K562 (cell line): ENCODE measurements around the gene CARD9. TPM values are rescaled to one million over a fixed set of nuclear protein-coding genes. Genes with fewer than 3 reads are reported as not detected.

Experiments used
- ATAC-seq: fragments of 200-7000 bp; cut with Tn5 transposase; 3 replicates; pipeline ENCODE4 v1.9.1; 2020; ENCODE audit warnings: moderate library complexity
- BruUV-seq: library from RNA; stranded (reverse); fragments of 400-500 nt; replicated peaks from 2 replicates; lab custom pipeline; 2021; lab: Mats Ljungman, UMichigan
- CTCF ChIA-PET: fragments of 300-600 bp; formaldehyde crosslinking; extraction: SDS; loops from one replicate; lab custom pipeline; 2021; ENCODE audit warnings: low intra/inter-chr PET ratio; lab: Yijun Ruan, JAX
- POLR2A ChIA-PET: fragments of 300-600, 350-650 bp; sonication (Branson Sonifier 250); formaldehyde crosslinking; extraction: SDS; loops from one replicate; lab custom pipeline; 2021; ENCODE audit warnings: antibody characterized with exemption, inconsistent platforms; lab: Yijun Ruan, JAX
- DNase-seq, 4 experiments: peaks; one replicate each; pipeline versions ENCODE4 v3.0.0 to v3.0.0-alpha.2; 2011 to 2018; ENCODE audit warnings: low spot score in 3 of 4, mixed read lengths in 3 of 4; ENCODE audit errors: extremely low read depth in 1 of 4
- FAIRE-seq: peaks from 2 replicates; lab custom pipeline; 2011; peaks lifted over from hg19 to GRCh38; lab: Jason Lieb, UNC
- H2AFZ ChIP-seq: 2 replicates; pipeline ENCODE4 v1.6.0; 2011; ENCODE audit warnings: low read depth, low read length, control low read depth, inconsistent platforms
- H3K27ac ChIP-seq: fragments of 200-600 bp; 3 replicates; pipeline ENCODE4 v1.8.0; 2011; ENCODE audit warnings: low read depth, mild to moderate bottlenecking, control low read depth, inconsistent platforms, low read length, moderate library complexity, mixed read lengths; ENCODE audit errors: extremely low read depth
- H3K27me3 ChIP-seq, 2 experiments: fragments of 300-600 bp in 1 of 2; 2 replicates in 1 of 2; 3 replicates in 1 of 2; pipeline versions ENCODE4 v1.6.0 to v1.8.0; 2011; ENCODE audit warnings: inconsistent platforms in 2 of 2, low read length in 2 of 2, mild to moderate bottlenecking in 1 of 2, mixed read lengths in 1 of 2, moderate library complexity in 1 of 2; ENCODE audit not compliant: control insufficient read depth in 2 of 2, insufficient read depth in 2 of 2
- H3K36me3 ChIP-seq: fragments of 300-600 bp; 3 replicates; pipeline ENCODE4 v1.8.0; 2011; ENCODE audit warnings: mild to moderate bottlenecking, low read length, inconsistent platforms; ENCODE audit not compliant: control insufficient read depth, insufficient read depth
- H3K4me1 ChIP-seq, 2 experiments: fragments of 200-600 bp in 1 of 2; replicated peaks in 1 of 2; 2 replicates in 1 of 2; 3 replicates in 1 of 2; pipeline versions ENCODE4 v1.5.1 to v1.8.0; 2011; ENCODE audit warnings: inconsistent platforms in 2 of 2, low read length in 2 of 2, mild to moderate bottlenecking in 1 of 2, mixed read lengths in 1 of 2, moderate library complexity in 1 of 2; ENCODE audit not compliant: control insufficient read depth in 2 of 2, insufficient read depth in 2 of 2
- H3K4me2 ChIP-seq: 2 replicates; pipeline ENCODE4 v1.6.1; 2011; ENCODE audit warnings: low read length, control low read depth, inconsistent platforms, mixed read lengths; ENCODE audit not compliant: insufficient read depth
- H3K4me3 ChIP-seq: fragments of 200-600 bp; sonication (generic), shearing (Covaris generic); 2 replicates; pipeline ENCODE4 v1.5.1; 2016; ENCODE audit warnings: control low read depth, inconsistent platforms
- H3K79me2 ChIP-seq: fragments of 200-600 bp; 3 replicates; pipeline ENCODE4 v1.8.0; 2011; ENCODE audit warnings: low read length, inconsistent platforms; ENCODE audit not compliant: control insufficient read depth, insufficient read depth
- H3K9ac ChIP-seq, 2 experiments: 2 replicates each; pipeline versions ENCODE4 v1.6.0 to v1.6.1; 2011; ENCODE audit warnings: low read depth in 2 of 2, low read length in 2 of 2, control low read depth in 1 of 2, inconsistent platforms in 1 of 2, mild to moderate bottlenecking in 1 of 2, mixed read lengths in 1 of 2; ENCODE audit not compliant: insufficient read depth in 1 of 2
- H3K9me1 ChIP-seq: one replicate; pipeline ENCODE4 v1.6.0; 2011; ENCODE audit warnings: inconsistent platforms, mild to moderate bottlenecking, low read length, moderate library complexity; ENCODE audit not compliant: control insufficient read depth, insufficient read depth
- H3K9me3 ChIP-seq: replicated peaks from 2 replicates; pipeline ENCODE4 v1.5.1; 2011; ENCODE audit warnings: low read depth, low read length, inconsistent platforms; ENCODE audit not compliant: control insufficient read depth, insufficient read depth
- H4K20me1 ChIP-seq: replicated peaks from 2 replicates; pipeline ENCODE4 v1.6.1; 2011; ENCODE audit warnings: low read length, inconsistent platforms, mixed read lengths; ENCODE audit not compliant: control insufficient read depth, insufficient read depth
- CEBPG ChIP-seq, 3 experiments: fragments of 200-800 bp in 1 of 3; sonication (Bioruptor generic) in 1 of 3; sonication (generic) in 1 of 3; formaldehyde crosslinking in 1 of 3; IDR thresholded peaks in 2 of 3; conservative IDR thresholded peaks in 1 of 3; 2 replicates each; pipeline versions ENCODE4 v1.6.1 to v1.8.0; 2016 to 2022; ENCODE audit warnings: missing compliant biosample characterization in 2 of 3, missing genetic modification characterization in 2 of 3, mild to moderate bottlenecking in 1 of 3, missing genetic modification reagents in 1 of 3
- EZH2 ChIP-seq: IDR thresholded peaks from 2 replicates; pipeline ENCODE4 v1.6.1; 2012; ENCODE audit warnings: low read depth, mild to moderate bottlenecking, inconsistent platforms, low read length, borderline replicate concordance
- PHF8 ChIP-seq: fragments of 200-600 bp; sonication (generic); IDR thresholded peaks from 2 replicates; pipeline ENCODE4 v1.6.1; 2012; ENCODE audit warnings: mixed run types, mild to moderate bottlenecking, inconsistent platforms, low read length, moderate library complexity, borderline replicate concordance
- POLR2G ChIP-seq: fragments of 200-400 bp; formaldehyde crosslinking; IDR thresholded peaks from 2 replicates; pipeline ENCODE4 v1.6.1; 2017; ENCODE audit warnings: low read depth, mild to moderate bottlenecking, antibody characterized with exemption, low read length, moderate library complexity
- RB1 ChIP-seq: fragments of 450-650 bp; IDR thresholded peaks from 2 replicates; pipeline ENCODE4 v1.6.1; 2017; ENCODE audit warnings: low read depth, mild to moderate bottlenecking
- RBFOX2 ChIP-seq: fragments of 200-400 bp; formaldehyde crosslinking; IDR thresholded peaks from 2 replicates; pipeline ENCODE4 v1.6.1; 2017; ENCODE audit warnings: low read depth, mild to moderate bottlenecking, low read length, moderate library complexity
- ZNF57 ChIP-seq: fragments of 450-650 bp; formaldehyde crosslinking; IDR thresholded peaks from 2 replicates; pipeline ENCODE4 v1.4.0; 2020; ENCODE audit warnings: mild to moderate bottlenecking, moderate library complexity
- WGBS: fragments of 100-300 bp; shearing (Covaris generic); methylation state at CpG from one replicate; pipeline ENCODE4 v1.1.6; 2016; ENCODE audit warnings: low coverage, mixed read lengths; ENCODE audit not compliant: insufficient coverage; ENCODE audit errors: missing lambda C conversion rate; 5-methylcytosine and 5-hydroxymethylcytosine counted together
- in situ Hi-C: fragments of 300-500 bp; cut with MboI; formaldehyde crosslinking; loops from 4 replicates; pipeline ENCODE4 v1.15.0; 2018; ENCODE audit warnings: inconsistent platforms, mixed read lengths
- intact Hi-C: fragments of 100-400 bp; cut with micrococcal nuclease; formaldehyde crosslinking; loops from 2 replicates; pipeline ENCODE4 v1.14.2; 2022
- polyA plus RNA-seq, 8 experiments: library from polyadenylated mRNA; depleted of rRNA in 4 of 8; stranded (reverse) in 5 of 8; unstranded in 3 of 8; fragments of >200 nt; fragmentation: Nextera tagmentation in 2 of 8; fragmentation: Illumina TruSeq in 1 of 8; extraction: Ambion mirVana in 2 of 8; extraction: Trizol in 1 of 8; gene quantifications; 2 replicates each; pipeline versions ENCODE4 v1.2.1 to v1.2.3, GENCODE V29; 2011 to 2014; ENCODE audit warnings: inconsistent platforms in 1 of 8, missing spikeins in 1 of 8
- total RNA-seq, 7 experiments: library from RNA; depleted of rRNA in 6 of 7; stranded (reverse); fragments of >200 nt in 6 of 7; fragmentation: Illumina TruSeq in 2 of 7; extraction: Trizol in 2 of 7; gene quantifications; 2 replicates each; pipeline versions ENCODE4 v1.2.1 to v1.2.3, GENCODE V29; 2011 to 2021; ENCODE audit warnings: low replicate concordance in 1 of 7
- TF ChIP-seq, protein P1 (sequence below): fragments of 250-450 bp; sonication (Bioruptor Pico); IDR thresholded peaks from 2 replicates; pipeline ENCODE4 v1.5.0; 2021; ENCODE audit warnings: mild to moderate bottlenecking, borderline replicate concordance

Gene CARD9
- total and polyA plus RNA-seq, 9 of the 15 experiments (the other 6 are each of a cell fraction or from before 2014, with no cell fraction given) = 1.7 to 53.0 (median 9.7) TPM

DNA sequence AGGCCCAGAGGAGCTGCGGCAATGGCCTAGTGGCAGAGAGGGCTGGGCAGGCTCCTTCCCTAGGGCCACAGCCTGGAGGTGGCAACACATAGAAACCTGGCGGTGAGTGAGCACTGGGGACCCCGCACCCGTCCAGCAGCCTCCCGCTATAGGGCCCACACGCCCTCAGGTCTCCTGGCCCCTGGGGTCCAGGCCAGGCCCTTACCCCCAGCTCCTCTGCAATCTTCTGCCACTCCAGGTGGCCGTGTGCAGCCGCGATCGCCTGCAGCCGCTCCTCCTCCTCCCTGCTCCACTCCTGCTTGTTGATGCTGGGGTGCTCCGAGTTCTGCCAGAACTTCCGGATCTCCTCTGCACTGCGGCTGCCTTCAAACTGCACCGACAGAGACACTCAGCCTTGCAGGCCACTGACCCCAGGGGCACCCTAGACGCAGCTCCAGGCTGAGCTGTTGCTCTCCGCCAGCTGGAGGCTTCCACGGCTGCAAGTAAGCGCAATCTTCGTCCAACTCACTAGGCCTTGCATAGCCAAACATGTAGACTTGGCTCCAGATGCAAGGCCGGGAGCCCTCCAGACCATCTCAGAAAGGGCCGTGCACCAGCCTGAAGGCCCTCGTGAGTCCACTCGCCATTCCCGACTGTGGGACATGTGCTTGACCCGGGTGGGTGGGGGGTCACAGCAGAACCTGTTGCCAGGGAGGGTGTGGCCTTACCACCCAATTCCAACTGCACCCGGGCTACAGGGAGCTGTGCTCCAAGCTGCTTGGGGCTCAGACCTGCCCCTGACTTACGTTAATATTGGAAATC lies 18.5 kb upstream of the CARD9 start:
- intact Hi-C loops (no loop called here), in situ Hi-C loops (no loop called here)
- POLR2A ChIA-PET = interaction anchor here (0.6 to 3.3 kb wide), 4 partner anchors 17 to 254 kb away, joined by 3 to 8 read pairs (median 4); partner anchors contain the start of genes CARD9, ENTR1 and PMPCA
- TF ChIP-seq RBFOX2 (0 out of 2 replicates have a peak, but pooled peaks have one; percentile 28), EZH2 (no peak)
- H4K20me1 ChIP-seq = no peaks in the 10 kb centered on the region
- H3K79me2 ChIP-seq = no peaks in the 10 kb centered on the region
- H3K4me2 ChIP-seq = no peak overlapping the region
- no peak overlapping the region for H3K4me3 ChIP-seq
- no peak overlapping the region for H3K27ac ChIP-seq
- H3K4me1 ChIP-seq = peaks cover 0 to 20% of the 10 kb centered on the region in 2 experiments; a peak in 1 of 5 replicates
- H3K36me3 ChIP-seq = peaks cover 96% of the 10 kb centered on the region; the same call in 2 of the 3 replicates
- ATAC-seq (no peak), FAIRE-seq (no peak), DNase-seq (no peak)
- no peak overlapping the region for H2AFZ ChIP-seq
- no peaks in the 10 kb centered on the region for H3K9me1 ChIP-seq
- peak overlapping the region in 1 of 2 experiments; percentile 50; a peak in 1 of 4 replicates for H3K9ac ChIP-seq
- H3K9me3 ChIP-seq = no peaks in the 10 kb centered on the region
- no TSS peak for BruUV-seq
- WGBS = 94% methylated on average over 21 of the region's 28 CpGs
- no peaks in the 10 kb centered on the region for H3K27me3 ChIP-seq
- CTCF ChIA-PET = no interaction called here

DNA sequence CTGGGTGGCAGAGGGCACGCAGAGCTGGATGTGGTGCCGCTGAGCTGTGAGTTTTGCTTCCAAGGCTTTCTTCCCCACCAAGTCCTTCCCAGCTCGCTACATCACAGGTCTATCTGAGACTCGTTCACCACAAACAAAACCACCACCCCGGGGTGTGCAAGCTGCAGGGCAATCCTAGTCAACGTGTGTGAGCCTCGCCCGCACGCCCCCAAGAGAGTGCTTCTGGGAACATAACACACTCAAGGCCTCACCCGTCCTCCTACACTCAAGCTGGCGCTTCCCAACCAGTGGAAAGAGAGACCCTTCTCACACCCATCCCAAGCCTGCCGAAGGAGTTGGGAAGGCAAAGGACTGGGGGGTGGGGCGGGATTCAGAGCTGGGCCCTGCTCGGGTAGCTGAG lies 15.9 kb upstream of the CARD9 start:
- in situ Hi-C loops (no loop called here), intact Hi-C loops (no loop called here)
- no peaks in the 10 kb centered on the region for H3K9me3 ChIP-seq
- H3K9ac ChIP-seq = no peak overlapping the region
- no peak overlapping the region for H3K4me3 ChIP-seq
- no peaks in the 10 kb centered on the region for H3K27me3 ChIP-seq
- ChIA-PET POLR2A (interaction anchor here (0.6 to 1.0 kb wide), 5 partner anchors 12 to 434 kb away, joined by 3 to 6 read pairs (median 4); partner anchors contain the start of gene DNLZ), CTCF (no interaction called here)
- BruUV-seq = no TSS peak
- H3K79me2 ChIP-seq = no peaks in the 10 kb centered on the region
- H2AFZ ChIP-seq = no peak overlapping the region
- H3K27ac ChIP-seq = no peak overlapping the region
- no peak overlapping the region for H3K4me2 ChIP-seq
- DNase-seq (no peak), ATAC-seq (no peak), FAIRE-seq (no peak)
- WGBS = 94% methylated on average over 14 of the region's 14 CpGs
- H3K4me1 ChIP-seq = peaks cover 0 to 13% of the 10 kb centered on the region in 2 experiments; a peak in 1 of 5 replicates
- no peaks in the 10 kb centered on the region for H3K9me1 ChIP-seq
- no peaks in the 10 kb centered on the region for H4K20me1 ChIP-seq
- H3K36me3 ChIP-seq = peaks cover 91% of the 10 kb centered on the region; the same call in 2 of the 3 replicates
- TF ChIP-seq POLR2G = no peak
- TF ChIP-seq PHF8 = no peak
- TF ChIP-seq RB1 = no peak
- TF ChIP-seq, protein P1, sequence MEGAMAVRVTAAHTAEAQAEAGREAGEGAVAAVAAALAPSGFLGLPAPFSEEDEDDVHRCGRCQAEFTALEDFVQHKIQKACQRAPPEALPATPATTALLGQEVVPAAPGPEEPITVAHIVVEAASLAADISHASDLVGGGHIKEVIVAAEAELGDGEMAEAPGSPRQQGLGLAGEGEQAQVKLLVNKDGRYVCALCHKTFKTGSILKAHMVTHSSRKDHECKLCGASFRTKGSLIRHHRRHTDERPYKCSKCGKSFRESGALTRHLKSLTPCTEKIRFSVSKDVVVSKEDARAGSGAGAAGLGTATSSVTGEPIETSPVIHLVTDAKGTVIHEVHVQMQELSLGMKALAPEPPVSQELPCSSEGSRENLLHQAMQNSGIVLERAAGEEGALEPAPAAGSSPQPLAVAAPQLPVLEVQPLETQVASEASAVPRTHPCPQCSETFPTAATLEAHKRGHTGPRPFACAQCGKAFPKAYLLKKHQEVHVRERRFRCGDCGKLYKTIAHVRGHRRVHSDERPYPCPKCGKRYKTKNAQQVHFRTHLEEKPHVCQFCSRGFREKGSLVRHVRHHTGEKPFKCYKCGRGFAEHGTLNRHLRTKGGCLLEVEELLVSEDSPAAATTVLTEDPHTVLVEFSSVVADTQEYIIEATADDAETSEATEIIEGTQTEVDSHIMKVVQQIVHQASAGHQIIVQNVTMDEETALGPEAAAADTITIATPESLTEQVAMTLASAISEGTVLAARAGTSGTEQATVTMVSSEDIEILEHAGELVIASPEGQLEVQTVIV (CRISPR knock-in tag) = no peak
- TF ChIP-seq CEBPG (CRISPR knock-in tag; IDR thresholded peaks at IDR 0.05) = no peak
- no peak for TF ChIP-seq CEBPG (tag; conservative IDR thresholded peaks at IDR 0.05 in 1 of 2, IDR thresholded peaks at IDR 0.05 in 1 of 2)
- no peak for TF ChIP-seq ZNF57 (CRISPR knock-in tag)
